Measurements from ENCODE around the gene HIVEP3.

DNA sequence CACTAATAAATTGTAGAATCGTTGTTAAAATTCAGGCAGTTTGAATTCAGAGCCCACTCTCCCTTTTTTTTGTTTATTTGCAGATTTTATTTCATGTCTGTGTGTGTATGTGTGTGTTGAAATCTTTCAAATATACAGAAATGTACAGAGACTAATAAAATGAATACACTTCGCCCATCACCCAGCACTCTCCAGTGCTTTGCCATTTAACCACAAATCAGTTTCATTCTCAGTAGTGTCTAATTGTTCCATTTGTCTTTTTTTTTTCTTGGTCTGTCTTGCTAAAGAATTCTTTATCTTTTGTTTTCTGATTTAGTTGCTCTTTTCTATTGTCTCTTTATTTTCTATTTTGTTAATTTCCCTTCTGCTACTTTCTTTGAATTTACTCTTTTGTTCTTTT is 99.7 kb downstream of the HIVEP3 start:
- no peak for TF ChIP-seq POLR2A (IDR thresholded peaks at IDR 0.05; ENCODE audit: low read length)
- no peak for TF ChIP-seq GATA1 (IDR thresholded peaks at IDR 0.05; ENCODE audit: low read depth, low read length)

Data from erythroblast (primary cell).